Endometrial microvascular endothelial cells (primary cell): ENCODE results near the gene TBCD. TPM values are rescaled to one million over a fixed set of nuclear protein-coding genes. Genes with fewer than 3 reads are reported as not detected.
"Not testable (repeated sequence)": the region's sequence is repeated elsewhere in the genome, so short reads cannot be mapped to it uniquely, and the experiment has no call there.

ENCODE experiments used
- in situ Hi-C: cut with HindIII; loops from 2 replicates; pipeline ENCODE4 v1.10.0; 2017; ENCODE audit warnings: low sequenced_read_pairs, low pct_unique_long_range_greater_than_20kb; ENCODE audit errors: inconsistent ontology term
- total RNA-seq: library from RNA; depleted of rRNA; stranded (reverse); fragments of >200 nt; gene quantifications from one replicate; pipeline ENCODE4 v1.2.3, GENCODE V29; 2015; ENCODE audit errors: inconsistent ontology term

The TBCD gene
- total RNA-seq, 1 donor from 2014 or later, result 88.0 TPM

DNA sequence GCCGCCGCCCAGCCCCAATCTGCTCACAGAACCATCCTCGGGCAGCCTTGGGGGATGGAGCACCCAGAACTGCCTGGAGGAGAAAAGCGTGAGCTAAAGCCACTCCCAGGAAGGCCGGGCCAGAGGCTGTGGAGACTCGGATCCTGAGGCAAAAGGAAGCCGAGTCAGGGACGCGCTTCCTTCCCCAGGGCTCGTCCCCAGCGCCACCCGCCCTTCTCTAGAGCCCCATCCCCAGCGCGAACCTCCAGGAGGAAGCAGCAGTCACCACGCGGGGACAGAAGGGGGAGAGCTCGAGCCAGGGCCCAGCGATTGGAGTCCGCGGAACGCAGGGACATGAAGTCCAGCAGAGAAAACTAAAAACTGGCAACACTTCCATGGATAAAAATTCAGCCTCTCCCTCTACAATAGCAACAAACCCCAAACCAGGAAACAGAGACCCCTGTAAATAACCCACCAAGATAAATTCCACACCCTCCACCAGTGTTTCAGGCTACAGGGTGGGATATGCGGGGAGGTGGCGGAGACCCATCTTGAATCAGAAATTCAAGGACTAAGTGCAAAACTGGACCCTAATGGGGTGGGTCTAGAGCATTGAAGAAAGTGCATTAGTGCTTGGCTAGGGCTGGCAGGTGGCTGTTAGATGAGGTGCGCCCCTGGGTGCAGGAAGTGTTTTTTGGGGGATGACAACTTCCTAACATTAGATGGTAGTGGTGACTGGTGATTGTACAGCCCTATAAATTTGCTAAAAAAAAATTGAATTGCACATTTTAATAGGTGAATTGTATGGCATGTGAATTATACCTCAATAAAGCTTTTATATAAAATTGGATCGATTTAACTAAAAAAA lies 211.5 kb downstream of the TBCD start:
- in situ Hi-C loops, result no loop called here

DNA sequence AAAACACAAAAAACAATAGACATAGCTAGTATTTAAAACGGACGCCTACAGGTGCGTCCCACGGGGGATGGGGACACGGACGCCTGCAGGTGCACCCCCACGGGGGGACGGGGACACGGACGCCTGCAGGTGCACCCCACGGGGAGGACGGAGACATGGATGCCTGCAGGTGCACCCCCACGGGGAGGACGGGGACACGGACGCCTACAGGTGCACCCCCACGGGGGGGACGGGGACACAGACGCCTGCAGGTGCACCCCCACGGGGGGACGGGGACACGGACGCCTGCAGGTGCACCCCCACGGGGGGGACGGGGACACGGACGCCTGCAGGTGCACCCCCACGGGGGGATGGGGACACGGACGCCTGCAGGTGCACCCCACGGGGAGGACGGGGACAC lies 212.6 kb downstream of the TBCD start:
- in situ Hi-C loops, result not testable (repeated sequence)

DNA sequence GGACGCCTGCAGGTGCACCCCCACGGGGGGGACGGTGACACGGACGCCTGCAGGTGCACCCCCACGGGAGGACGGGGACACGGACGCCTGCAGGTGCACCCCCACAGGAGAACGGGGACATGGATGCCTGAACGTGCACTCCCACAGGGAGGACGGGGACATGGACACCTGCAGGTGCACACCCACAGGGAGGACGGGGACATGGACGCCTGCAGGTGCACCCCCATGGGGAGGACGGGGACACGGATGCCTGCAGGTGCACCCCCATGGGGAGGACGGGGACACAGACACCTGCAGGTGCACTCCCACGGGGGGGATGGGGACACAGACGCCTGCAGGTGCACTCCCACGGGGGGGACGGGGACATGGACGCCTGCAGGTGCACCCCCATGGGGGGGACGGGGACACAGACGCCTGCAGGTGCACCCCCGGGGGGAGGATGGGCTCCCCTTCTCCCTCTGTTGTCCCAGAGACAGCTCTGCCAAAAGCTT lies 213.0 kb downstream of the TBCD start:
- in situ Hi-C loops, result no loop called here

DNA sequence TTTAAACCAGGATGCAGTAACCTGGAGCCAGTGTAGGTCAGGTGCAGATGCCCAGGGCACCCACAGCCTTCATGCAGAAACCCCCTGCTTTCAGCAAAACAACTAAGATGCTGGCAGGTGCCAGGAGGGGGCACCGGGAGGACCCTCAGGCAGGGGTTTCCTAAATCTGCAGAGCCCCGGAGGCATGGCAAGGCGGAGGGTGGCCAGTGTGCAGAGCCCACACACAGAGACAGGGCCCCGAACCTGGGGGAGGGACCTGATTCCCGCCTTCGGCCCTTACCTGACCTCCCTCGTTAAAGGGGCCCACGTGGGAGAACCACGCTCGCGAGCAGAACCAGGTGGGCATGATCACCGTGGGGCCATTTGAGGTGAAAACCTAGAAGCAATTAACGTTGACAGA lies 213.5 kb downstream of the TBCD start:
- in situ Hi-C loops, result no loop called here

DNA sequence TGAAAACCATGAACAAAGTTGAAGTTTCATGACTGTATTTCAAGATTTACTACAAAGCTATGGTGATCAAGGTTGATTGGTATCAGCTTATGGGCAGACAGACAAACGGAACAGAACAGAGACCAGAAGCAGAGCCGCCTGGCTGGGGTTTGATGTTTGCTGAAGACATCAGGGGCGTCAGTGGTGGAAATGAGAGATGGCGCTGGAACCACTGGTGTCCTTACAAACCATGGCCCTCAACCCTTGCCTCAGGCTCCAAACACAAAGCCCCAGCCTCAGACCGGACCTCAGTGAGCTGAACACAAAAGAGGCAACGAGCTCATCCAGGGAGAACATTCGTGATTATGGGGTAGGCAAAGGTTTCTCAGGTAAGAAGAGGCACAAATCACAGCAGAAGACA lies 214.6 kb downstream of the TBCD start:
- in situ Hi-C loops, result no loop called here

DNA sequence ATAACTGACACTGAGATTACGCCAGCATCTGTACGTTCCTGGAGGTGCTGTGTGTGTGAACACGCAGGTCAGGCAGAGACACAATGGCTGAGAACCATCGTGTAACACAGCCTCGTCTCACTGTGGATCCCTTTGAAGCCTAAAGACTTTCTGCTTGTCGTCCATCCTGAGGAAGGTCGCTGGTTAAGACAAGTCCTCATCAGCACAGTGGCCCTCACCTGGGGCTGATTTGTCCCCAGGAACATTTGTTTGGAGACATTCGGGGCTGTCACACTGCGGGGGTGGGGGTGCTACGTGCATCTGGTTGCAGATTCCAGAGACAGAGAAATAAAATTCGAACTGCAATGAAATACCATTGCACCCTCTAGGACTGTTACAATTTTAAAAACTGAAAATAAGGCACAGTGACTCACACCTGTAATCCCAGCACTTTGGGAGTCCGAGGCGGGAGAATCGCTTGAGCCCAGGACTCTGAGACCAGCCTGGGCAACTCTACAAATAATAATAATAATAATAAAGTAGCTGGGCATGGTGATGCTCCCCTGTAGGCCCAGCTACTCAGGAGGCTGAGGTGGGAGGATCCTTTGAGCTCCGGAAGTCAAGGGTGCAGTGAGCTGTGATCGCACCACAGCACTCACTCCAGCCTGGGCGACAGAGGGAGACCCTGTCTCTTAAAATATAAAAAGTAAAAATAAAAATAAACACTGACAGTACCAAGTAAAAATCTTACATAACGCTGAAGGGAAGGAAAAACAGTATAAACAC lies 215.6 kb downstream of the TBCD start:
- in situ Hi-C loops, result no loop called here

DNA sequence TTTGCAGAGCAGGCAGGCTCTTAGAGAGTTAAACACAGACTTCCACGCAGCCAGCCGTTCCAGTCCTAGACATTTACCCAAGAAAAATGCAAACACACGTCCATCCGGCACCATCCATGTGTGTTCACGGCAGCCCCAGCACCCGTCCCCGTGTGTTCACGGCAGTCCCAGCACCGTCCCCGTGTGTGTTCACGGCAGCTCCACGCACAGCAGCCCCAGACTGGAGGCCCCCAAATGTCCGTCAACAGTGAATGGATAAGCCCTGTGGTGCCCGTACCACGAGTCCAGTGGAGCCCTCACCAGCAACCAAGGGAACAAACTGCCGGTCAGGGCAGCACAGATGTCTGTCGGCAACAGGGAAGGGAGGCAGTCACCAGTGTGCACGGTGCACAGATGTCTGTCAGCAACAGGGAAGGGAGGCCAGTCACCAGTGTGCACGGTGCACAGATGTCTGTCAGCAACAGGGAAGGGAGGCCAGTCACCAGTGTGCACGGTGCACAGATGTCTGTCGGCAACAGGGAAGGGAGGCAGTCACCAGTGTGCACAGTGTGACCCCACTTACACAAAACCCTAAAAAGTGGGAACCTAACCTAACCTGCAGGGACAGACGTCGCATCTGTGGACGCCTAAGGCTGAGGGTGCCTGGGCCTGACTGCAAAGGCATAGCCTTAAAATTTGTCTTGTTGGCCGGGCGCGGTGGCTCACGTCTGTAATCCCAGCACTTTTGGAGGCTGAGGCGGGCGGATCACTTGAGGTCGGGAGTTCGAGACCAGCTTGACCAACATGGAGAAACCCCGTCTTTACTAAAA lies 216.4 kb downstream of the TBCD start:
- in situ Hi-C loops, result not testable (repeated sequence)

DNA sequence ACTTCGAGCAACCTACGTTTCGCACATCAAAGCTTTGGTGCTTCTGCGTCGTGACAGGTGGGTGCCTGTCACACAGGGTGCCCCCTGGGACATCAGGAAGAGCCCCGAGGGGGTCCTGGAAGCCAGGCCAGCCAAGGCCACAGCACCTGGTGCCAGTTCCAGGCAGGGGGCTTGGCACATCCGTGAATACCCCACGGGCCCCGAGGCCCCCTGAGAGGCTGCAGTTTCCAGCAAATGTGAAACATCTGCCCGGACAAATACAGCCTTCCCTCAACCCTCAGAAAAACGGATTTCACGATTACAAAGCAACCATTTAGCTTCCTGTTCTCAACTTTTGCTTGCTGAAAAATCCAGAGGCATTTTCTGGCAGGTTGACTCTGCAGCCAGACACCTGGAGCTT lies 218.2 kb downstream of the TBCD start:
- in situ Hi-C loops, result no loop called here

DNA sequence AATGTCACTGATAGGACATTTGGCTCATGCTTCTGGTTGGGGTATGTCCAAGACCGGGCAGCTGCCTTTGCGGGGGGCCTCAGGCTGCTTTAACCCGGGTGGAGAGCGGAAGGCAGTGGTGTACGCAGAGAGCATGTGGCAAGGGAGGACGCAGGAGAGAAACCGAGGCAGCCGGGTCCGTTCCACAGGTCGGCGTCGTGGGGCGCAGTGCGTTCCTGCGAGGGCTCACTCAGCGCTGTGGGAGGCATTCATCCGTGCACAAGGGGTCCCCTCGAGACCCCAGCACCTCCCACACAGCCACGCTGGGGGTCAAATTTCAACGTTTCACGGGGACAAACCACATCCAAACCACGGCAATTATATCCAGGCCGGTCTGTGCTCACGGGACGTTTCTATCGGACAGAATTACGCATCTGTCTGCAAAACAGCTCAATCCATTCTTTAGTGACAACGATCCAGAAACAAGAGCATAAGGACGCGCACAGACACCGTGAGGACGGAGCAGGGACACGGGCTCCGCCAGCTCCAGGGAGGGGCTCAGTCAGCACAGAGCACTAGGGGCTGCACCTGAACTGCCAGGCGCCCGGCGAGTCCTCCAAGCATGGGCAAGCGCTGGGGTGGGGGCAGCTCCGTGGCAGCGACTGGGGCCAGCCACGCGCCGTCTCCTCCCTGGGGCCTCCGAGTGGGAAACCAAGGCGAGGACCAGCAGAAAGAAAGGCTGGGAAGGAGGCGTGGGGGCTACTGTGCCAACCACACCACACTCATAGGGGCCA lies 219.1 kb downstream of the TBCD start:
- in situ Hi-C loops, result no loop called here

DNA sequence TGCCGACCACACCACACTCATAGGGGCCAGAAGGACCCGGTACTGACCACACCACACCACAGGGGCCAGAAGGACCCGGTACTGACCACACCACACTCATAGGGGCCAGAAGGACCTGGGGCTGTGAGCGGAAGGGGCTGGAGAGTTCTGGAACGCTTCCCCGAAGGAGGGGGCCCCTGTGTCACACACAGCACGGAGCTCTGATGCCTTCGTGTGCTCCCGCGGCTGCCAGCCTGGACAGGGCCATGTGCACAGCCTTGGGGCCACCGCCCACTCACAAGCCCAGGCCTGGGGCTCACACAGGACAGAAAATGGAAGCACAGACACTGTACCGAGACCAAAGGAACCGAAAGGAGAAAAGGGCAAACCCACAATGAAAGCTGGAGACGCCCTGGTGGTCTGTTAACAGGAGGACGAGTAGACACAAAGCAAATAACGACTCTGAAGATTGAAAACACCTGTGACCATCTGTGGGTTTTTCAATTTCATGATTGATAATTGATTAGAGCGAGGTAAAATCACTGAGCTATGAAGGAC lies 221.0 kb downstream of the TBCD start:
- in situ Hi-C loops, result no loop called here

DNA sequence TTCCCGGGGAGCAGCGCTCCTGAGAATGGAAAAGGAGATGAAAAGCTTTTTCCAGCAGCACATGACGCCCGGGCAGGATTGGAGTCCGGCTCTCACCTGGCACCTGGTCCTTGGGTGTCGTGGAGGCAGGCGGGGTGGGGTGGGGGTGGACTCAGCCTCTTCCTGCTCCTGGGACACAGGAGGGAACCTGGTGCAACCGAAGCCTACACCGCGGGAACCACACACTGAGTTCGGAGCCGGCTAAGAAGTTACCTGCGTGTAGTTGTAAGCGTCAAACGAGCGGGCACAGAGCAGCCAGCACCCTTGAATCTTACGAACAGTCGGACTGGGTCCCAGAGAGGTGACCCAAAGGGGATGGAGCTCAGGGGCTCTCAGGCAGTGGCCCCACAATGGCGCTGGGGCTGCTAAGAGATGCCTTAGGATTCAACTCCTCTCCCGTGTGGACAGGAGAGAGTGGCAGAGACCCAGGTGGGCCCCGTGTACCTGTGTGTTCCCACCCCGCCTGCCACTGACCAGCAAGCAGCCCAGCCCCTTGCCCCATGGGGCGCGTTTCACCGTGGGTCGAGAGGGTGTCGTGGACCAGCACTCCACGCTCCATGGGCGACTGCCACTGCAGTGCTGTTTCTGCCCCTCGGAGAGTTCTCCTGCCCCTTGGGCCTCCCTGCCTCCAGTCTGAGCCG lies 221.7 kb downstream of the TBCD start:
- in situ Hi-C loops, result no loop called here

DNA sequence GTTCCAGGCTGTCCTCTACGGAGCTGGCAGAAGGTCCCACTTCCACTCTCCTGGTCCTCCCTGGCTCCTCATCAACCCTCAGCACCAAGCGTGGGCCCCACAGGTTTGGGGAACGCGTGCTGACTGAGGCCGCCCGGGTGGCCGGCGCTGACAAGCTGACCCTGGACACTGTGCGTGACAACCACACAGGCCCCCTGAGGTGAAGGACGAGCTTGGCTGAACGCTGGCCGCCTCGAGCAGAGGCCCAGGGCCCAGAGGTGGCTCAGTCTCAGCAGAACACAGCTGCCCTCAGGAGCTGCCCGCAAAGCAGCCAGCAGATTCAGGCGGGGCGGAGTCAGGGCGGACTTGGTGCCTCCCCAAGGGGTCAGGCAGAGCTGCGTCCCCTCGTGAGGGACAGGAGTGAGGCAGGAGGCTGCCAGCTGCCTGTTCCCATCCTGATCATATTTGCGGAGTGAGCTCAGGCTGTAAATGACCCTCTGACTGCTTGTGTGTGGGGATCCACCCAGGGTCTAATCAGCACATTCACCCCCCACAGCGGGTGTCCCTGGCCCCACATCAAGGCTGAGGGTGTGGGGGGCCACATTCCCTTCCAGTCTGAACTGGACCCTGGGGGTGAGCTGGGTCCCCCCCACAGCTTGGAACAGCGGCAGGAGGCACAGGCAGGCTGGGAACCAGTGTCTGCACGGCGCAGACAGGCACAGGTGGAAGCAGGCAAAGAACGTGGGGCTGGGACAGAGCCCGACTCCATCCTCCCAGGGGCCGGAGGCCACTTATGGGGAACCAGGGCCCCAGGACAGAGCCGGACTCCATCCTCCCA lies 222.5 kb downstream of the TBCD start:
- in situ Hi-C loops, result no loop called here

DNA sequence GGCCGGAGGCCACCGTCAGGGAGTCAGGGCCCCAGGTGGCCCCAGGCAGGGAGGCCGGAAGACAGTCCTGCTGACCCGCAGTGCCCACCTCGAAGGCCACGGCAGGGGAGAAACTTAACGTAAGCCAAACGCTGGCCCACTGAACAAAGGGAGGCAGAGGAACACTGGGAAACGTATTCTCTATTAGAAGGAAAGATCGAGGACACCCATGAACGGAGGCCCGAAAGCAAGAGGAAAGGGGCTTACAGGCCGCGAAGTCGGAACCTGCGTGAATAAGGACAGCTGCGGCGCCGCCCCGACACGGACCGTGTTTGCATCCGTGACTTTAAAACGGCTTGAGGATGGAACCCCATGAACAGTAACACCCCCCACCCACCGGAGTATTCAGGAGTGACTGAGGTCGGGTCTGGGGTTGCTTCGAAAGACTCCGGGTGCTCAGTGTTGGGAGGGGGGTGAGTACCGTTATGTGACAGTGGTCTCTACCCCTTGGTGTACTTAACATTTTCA lies 225.2 kb downstream of the TBCD start:
- in situ Hi-C loops, result no loop called here

DNA sequence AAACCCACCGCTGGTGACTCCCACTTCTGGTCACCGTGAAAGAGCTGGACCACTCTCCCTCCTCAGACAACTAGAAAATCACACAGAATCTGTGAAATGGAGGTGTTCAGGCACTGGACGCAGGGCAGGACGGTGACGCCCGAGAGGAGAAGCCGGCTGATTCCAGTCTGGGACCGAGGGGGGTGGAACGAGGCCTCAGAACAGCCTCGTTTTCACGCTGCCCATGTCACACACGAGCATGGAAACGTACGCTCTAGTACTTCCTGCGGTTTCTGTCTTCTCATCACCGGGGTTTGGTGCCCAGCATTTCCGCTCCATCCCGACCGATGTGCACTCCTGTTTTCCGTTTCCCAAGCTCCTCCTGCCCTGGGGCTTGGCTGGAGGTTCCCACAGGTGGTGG lies 225.7 kb downstream of the TBCD start:
- in situ Hi-C loops, result no loop called here

DNA sequence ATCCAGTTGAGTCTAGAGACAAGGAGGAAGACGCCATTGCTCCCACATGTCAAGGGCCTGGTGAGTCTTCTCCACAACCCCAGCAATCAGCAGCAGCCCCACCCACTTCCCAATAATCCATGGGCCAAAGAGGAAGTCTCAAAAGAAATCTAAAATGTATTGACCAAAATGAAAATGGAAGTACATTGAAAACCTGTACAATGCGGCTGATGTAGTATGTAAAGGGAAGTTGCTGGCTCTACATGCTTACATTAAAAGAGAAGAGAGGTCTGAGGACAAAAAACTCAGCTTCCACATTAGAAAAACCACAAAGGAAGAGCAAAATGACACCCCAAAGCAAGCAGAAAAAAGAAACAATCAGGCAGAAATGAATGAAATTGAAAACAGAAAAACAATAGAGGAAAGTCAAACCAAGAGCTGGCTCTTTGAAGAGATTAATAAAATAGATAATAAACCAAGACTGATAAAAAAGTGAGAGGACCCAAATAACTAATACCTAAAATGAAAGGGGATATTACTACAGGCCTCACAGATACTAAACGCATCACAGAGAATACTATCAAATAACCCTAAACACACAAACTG lies 227.0 kb downstream of the TBCD start:
- in situ Hi-C loops, result no loop called here

DNA sequence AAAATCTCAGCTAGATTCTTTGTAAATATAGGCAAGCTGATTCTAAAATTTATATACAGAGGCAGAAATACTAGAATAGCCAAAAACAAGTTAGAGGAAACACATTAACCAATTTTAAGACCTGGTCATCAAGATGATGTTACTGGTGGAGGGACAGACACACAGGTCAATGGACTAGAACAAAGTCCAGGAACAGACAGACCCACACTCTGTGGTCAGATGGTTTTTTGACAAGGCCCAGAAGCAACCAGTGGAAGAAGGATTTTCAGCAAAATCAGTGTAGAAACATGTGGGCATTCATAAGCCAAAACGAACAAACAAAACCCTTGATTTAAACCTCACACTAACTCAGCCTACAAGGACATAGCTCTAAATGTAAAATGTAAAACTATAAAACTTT lies 227.9 kb downstream of the TBCD start:
- in situ Hi-C loops, result no loop called here

DNA sequence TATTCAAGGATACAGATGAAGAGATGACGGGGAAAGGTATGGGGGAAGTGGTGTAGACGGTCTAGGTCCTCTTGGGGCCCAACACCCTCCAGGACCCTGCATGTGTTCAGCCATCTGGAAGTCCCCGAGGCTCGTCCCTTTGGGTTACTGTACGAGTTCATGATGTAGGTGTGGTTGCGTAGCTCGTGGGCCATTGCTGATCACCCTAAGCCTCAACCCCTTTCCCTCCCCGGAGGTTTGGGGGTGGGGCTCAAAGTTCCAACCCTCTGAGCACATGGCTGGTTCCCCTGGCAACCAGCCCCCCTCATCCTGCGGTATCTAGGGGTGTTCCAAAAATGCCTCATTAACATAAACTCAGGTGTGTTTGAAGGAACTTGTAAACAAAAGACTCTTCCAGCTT lies 228.8 kb downstream of the TBCD start:
- in situ Hi-C loops, result no loop called here
